ENCODE results near the gene MGST3.
A peak's percentile ranks its signal among the peaks of the same experiment; 100 is the strongest.
"Not testable (repeated sequence)": the region's sequence is repeated elsewhere in the genome, so short reads cannot be mapped to it uniquely, and the experiment has no call there.

MGST3 gene

GRCh38 chr1:165630629-165631341, at the start of gene MGST3:
MGST3 (plus strand) TSS chr1:165631234; CDS start chr1:165649848, 18,614 bp downstream.
- DNase-seq = peak; percentile 95

DNA sequence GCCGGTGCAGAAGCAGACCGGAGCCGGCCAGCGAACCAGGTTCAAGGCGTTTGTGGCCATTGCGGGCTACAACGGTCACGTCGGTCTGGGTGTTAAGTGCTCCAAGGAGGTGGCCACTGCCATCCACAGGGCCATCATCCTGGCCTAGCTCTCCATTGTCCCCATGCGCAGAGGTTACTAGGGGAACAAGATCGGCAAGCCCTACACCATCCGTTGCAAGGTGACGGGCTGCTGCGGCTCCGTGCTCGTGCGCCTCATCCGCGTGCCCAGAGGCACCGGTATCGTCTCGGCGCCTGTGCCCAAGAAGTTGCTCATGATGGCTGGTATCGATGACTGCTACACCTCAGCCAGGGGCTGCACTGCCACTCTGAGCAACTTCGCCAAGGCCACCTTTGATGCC, 49.1 kb upstream of the MGST3 start:
- DNase-seq = no peak

DNA sequence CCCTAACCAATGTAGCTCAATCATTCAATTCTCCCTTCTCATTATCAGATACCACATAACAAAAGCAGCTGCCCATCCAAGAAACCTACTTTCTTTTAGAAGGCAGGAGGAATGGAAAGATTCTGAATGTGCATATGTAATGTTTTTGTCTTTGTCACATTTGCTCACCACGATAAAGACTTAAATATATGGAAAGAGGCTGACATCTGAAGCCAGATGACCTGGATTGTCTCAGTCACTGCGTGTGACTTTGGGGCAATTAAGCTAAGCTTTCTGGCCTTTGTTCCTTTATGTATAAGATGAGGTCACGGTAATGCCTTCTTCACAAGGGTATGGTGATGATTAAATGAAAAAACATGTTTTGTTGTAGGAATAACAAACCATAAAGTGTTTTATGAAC, 44.6 kb upstream of the MGST3 start:
- DNase-seq = no peak

DNA sequence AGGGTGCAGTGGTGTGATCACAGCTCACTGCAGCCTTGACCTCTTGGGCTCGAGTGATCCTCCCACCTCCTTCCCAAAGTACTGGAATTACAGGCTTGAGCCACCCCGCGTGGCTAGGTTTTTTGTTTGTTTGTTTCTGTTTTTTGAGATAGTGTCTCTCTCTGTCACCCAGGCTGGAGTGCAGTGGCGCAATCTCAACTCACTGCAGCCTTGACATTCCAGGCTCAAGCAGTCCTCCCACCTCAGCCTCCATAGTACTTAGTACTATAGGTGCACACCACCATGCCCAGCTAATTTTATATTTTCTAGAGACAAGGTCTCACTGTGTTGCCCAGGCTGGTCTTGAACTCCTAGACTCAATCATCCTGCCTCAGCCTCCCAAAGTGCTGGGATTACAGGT, 39.6 kb upstream of the MGST3 start:
- not testable (repeated sequence) for DNase-seq

GRCh38 chr1:165592945-165593823, 37.9 kb upstream of the MGST3 start:
- peak; percentile 71 for DNase-seq

GRCh38 chr1:165595246-165595938, 35.6 kb upstream of the MGST3 start:
- DNase-seq = no peak

- DNase-seq = peak; percentile 98
Measured at GRCh38 chr1:165597883-165598675, 33.0 kb upstream of the MGST3 start.

DNA sequence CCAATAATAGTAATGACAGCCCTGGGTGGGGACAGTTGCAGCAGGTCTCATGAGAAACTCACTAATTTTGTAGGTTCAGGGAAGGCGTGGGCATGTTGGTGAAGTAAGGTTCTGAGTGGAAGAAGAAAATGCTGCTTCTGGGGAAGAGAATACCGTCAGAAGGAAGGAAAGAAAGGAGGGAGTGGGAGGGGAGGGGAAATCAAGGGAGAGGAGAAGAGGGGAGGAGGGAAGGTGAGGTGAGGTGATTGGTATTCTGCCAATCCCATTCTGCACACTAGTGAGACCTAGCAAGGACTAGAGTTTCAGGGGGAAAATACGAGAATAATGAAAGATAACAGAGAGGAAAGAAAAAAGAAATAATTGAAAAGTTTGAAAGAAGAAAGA, 32.4 kb upstream of the MGST3 start:
- no peak for DNase-seq

DNA sequence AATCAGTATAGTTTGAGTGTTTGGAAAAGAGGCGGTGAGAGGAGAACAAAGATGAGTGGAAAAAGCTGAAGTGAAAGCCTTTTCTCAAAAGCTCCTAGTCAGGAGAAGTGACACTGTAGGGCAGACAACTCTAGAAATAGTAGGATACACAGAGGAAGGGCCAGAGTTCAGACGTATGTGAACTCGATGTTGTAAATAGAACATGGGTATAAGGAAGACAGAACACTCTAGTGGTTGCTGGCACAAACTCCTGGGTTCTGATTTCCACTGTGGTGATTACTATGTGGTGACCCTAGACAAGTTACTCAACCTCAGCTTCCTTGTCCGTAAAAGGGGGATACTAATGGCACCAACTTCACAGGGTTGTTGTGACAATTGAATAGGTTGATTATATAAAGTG, 30.2 kb upstream of the MGST3 start:
- no peak for DNase-seq

DNA sequence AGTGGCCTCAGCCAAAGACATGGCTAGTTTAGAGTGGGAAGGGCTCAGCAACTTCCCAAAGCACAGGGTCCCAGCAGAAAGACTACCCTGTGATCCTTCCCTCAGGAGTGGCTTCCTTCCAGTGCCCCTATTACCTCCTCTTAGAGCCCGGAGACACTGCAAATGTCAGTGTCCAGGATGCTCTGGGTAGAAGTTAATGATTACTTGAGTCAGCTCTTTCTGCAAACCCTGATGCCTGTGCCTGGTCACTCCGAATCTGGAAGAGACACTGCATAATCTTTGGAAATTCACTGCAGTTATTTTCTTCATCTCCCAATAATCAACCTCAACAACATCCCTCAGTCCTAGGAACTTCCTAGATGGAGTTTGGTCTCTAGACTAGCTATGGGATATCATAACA, 27.2 kb upstream of the MGST3 start:
- DNase-seq = no peak

- DNase-seq = no peak
Measured at GRCh38 chr1:165605246-165605645, 25.8 kb upstream of the MGST3 start.

DNA sequence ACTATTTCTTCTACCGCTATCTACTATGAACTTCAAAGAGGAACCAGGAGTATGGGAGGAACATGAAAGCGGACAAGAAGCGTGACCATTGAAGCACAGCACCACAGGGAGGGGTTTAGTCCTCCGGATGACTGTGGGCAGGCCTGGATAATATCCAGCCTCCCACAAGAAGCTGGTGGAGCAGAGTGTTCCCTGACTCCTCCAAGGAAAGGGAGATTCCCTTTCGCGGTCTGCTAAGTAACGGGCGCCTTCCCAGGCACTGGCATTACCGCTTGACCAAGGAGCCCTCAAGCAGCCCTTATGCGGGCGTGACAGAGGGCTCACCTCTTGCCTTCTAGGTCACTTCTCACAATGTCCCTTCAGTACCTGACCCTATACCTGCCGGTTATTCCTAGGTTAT, 24.4 kb upstream of the MGST3 start:
- not testable (repeated sequence) for DNase-seq

DNA sequence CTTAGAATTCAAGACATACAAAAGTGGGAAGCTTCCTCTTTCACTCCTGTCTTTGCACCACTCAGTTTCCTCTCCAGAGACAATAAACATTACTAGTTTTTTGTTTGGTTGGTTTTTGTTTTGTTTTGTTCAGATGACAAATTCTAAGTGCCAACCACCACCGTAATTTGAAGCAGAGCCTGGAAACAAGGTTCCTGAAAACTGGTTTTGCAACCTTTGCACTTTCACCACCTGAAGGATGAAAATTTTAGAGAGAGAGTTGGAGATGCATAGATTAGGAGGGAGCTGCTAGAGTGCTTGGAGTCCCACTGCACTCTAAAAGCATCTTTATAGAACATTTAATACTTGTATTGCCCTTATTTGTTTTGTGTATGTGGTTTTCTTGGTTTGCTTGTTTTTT, 20.2 kb upstream of the MGST3 start:
- no peak for DNase-seq

GRCh38 chr1:165612062-165612461, 19.0 kb upstream of the MGST3 start:
- no peak for DNase-seq

DNA sequence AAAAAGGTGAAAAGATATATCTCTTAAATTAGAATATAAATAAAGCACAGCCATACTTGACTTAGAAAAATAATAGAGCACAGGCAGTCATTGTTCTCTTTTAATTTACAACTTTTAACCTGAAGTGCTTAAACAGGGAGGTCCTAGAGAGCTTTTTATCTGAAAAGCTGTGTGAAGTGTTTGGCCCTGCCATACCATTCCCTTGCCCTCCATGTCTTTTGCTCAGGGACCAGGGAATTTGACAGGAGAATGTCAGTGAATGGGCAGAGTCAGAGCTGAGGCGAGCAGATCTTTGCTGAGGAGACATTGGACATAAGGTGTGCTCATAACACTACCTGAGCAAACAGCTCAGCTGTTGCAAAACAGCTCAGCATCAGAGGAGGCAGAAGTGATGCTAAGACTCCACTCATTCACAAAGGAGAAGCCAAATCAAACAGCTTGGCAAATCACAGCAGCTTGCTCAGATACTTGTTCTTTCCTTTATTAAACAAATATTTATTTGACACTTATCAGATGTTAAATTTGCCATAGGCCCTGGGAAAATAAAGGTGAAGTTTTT, 14.9 kb upstream of the MGST3 start:
- no peak for DNase-seq

DNA sequence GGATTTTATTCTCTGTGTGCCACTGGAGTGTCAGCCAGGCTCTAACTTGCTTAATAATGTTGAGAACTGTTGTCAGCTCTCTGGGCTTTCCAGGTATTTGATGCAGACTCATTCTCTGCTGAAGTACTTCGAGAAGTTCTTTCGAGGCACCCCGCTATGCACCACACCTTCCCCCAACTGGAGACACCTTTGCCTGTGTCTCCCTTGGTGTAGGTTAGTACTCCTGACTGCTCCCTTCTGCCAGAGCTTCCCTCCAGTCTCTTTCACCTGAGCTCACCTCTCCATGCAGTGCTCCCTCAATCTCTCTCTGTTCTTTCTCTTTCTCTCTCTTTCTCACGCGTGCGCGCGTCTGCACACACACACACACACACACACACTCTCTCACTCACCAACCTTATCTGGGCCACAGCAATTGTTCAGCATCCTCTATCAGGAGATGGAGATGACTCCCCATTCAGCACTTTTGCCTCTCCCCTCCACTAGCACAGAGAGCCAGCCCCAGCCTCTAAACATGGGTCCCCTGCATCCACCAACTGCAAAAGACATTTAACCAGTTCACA, 14.0 kb upstream of the MGST3 start:
- no peak for DNase-seq

DNA sequence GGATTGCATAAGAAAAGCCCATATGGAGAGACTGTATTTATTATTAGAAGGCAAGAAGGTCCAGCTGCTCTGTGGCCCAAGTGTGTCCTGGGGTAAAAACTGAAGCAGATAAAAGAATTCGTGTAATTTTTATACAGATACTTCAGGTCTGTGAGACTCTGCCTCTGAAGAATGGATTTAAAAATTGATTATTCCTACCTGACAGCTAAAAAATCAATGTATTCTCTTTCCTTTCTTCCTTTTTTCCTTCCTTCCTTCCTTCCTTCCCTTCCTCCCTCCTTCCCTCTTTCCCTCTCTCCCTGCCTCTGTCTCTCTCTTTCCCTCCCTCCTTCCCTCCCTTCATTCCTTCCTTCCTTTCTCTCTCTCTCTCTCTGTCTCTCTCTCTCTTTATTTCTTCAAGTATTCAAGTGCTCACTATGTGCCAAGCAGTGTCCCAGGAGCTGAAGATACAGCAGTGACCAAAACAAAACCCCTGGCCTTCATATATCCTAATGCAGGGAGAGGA, 11.3 kb upstream of the MGST3 start:
- no peak for DNase-seq

DNA sequence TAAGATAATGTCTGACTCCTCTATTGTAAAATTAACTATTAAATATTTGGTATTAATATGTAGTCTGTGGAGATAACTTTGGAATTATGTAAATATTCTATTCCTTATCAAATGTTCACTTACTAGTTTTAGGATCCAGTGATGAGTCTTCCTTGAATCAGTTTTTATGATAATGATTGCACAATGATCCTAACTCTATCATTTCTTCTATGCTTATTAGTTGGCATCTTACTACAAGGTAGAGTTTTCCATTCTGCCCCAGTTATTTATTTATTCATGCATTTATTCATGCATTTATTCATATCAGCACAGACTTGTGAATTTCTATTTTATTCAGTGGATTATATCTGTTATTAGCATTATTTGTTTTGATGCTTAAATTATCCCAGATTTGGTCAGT, 7.4 kb upstream of the MGST3 start:
- no peak for DNase-seq

DNA sequence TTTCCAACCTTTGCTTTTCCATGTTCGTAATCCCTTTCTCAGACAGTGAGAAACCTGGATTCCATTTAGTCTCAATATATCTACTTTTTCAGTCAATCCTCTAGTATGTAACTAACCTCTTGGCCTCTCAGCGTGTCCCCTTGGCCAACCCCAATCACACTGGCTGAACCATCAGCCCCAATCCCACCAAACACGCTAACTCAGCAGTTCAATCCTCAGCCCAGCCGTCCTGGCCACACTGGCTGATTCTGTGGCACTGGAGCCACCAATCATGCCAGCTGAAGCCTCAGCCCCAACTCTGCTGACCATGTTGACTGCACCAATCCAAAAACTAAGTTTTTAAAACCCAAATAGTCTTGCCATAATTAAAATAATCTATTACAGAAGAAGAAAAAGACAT, 6.6 kb upstream of the MGST3 start:
- no peak for DNase-seq

DNA sequence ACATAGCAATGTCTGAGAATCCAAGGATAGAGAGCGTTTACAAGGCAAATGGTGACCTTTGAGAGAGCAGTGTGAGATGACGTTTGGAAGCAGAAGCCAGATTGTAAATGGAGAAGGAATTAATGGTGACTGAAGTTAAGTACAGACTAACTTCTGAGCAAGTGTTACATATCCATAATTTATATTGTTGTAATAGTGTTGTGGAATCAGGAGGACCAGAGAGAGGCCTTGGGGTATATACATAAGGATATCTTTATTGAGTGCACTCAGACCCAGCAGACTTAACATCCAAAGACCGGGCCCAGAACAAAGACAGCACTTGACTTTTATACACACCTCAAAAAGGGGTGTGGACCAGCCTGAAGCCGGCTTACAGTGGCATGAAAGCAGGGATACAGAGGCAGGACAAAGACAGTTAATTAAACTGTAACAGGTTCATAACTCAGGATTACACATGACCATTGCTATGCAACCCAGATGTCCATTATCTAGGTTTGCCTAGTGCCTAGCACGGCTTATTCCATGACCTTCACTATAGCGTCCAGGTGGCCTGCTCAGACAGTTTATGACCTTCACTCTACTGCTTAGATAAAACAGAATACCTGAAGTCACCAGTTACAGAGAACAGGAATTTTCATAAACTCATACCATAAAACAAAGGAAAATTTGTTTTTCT, 2.7 kb upstream of the MGST3 start:
- DNase-seq = no peak

- no peak for DNase-seq
Measured at GRCh38 chr1:165629151-165629550, 1.9 kb upstream of the MGST3 start.

All from activated CD4-positive, alpha-beta T cell treated with anti-CD3 and anti-CD28 coated beads, Interleukin-2, amount 50 U/mL, for 16 hours (primary cell).